IPS-11a (cell line): Measurements from ENCODE around the gene RP2.

Source experiments
- H3K4me3 ChIP-seq: one replicate; pipeline ENCODE4 v1.5.1; 2013; ENCODE audit warnings: low read depth, low read length, control low read depth

RP2 gene

GRCh38 chrX:46836701-46837557, at the start of gene RP2:
RP2 (plus strand) TSS chrX:46837043; CDS start chrX:46837101, 58 bp downstream.
- peak within 1 kb of the TSS; percentile 74 for H3K4me3 ChIP-seq

GRCh38 chrX:46788902-46789301, 47.9 kb upstream of the RP2 start:
- no peak overlapping the region for H3K4me3 ChIP-seq

GRCh38 chrX:46791927-46792809, 44.7 kb upstream of the RP2 start:
- H3K4me3 ChIP-seq: no peak overlapping the region

- no peak overlapping the region for H3K4me3 ChIP-seq
These were observed 44.0 kb upstream of the RP2 start for GRCh38 chrX:46792810-46793188.

GRCh38 chrX:46793386-46794143, 43.3 kb upstream of the RP2 start:
- no peak overlapping the region for H3K4me3 ChIP-seq

- H3K4me3 ChIP-seq: no peak overlapping the region
These were observed 40.2 kb upstream of the RP2 start for GRCh38 chrX:46796574-46797191.

- no peak overlapping the region for H3K4me3 ChIP-seq
These were observed 33.7 kb upstream of the RP2 start for GRCh38 chrX:46803140-46803539.

- H3K4me3 ChIP-seq: no peak overlapping the region
These were observed 31.6 kb upstream of the RP2 start for GRCh38 chrX:46805270-46805669.

- H3K4me3 ChIP-seq: no peak overlapping the region
These were observed 25.7 kb upstream of the RP2 start for GRCh38 chrX:46811121-46811520.

GRCh38 chrX:46812445-46812844, 24.4 kb upstream of the RP2 start:
- no peak overlapping the region for H3K4me3 ChIP-seq

GRCh38 chrX:46814966-46815365, 21.9 kb upstream of the RP2 start:
- H3K4me3 ChIP-seq: no peak overlapping the region

- H3K4me3 ChIP-seq: no peak overlapping the region
These were observed 17.7 kb upstream of the RP2 start for GRCh38 chrX:46819136-46819535.

- H3K4me3 ChIP-seq: no peak overlapping the region
These were observed 16.3 kb upstream of the RP2 start for GRCh38 chrX:46820391-46821100.

- no peak overlapping the region for H3K4me3 ChIP-seq
These were observed 13.4 kb upstream of the RP2 start for GRCh38 chrX:46823481-46823880.

- H3K4me3 ChIP-seq: no peak overlapping the region
These were observed 5.0 kb upstream of the RP2 start for GRCh38 chrX:46831765-46832327.

GRCh38 chrX:46837558-46838485, 979 bp downstream of the RP2 start:
- peak overlapping the region; percentile 74 for H3K4me3 ChIP-seq

GRCh38 chrX:46838486-46838870, 1.6 kb downstream of the RP2 start:
- H3K4me3 ChIP-seq: no peak overlapping the region

GRCh38 chrX:46838974-46839480, 2.2 kb downstream of the RP2 start:
- no peak overlapping the region for H3K4me3 ChIP-seq

GRCh38 chrX:46840946-46841345, 4.1 kb downstream of the RP2 start:
- H3K4me3 ChIP-seq: no peak overlapping the region
